ENCODE results near the gene CERS1.

CERS1 gene

DNA sequence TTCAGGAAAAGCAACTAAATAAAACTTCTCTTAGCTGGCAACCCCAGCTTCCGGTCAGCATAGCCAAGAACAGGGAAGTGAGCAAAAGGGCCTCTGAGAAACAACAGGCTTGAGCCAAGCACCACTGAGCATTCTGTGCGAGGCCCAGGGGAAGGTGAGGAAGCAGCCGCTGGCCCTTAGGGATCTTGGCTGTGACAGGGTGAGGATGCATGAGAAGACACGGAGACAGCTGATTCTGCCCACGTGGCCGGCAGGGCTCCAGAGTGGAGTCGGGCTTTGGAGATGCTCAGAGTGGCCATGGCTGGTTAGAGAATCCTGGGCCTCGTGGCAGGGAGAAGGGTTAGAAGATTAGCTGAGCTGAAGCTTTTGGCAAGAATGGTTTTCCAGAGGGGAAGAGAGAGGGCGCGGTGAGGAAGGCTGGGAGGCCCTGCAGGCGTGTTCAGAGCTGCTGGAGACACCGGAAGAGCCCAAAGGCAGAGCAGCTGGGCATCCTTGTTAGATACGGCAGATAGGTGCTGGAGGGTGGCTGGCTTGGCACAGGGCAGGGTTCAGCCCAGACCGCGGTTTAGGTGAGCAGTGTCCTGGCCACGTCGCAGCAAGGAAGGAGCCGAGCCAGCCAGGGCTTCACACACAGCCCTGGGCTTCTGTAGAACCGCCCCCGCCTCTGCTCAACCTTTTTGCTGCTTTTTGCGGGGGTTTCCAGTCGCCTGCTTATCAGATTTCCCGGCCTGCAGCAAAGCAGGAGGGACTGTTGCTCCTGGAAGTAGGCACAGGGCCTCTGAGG is 46.9 kb downstream of the CERS1 start (continued):
- TF ChIP-seq, protein P1, sequence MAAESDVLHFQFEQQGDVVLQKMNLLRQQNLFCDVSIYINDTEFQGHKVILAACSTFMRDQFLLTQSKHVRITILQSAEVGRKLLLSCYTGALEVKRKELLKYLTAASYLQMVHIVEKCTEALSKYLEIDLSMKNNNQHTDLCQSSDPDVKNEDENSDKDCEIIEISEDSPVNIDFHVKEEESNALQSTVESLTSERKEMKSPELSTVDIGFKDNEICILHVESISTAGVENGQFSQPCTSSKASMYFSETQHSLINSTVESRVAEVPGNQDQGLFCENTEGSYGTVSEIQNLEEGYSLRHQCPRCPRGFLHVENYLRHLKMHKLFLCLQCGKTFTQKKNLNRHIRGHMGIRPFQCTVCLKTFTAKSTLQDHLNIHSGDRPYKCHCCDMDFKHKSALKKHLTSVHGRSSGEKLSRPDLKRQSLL (tag by site-specific recombination; IDR thresholded peaks at IDR 0.05) = no peak
- peak; percentile 41; the same call in 1 of the 2 replicates for TF ChIP-seq ZFHX2 (tag by site-specific recombination; conservative IDR thresholded peaks at IDR 0.05)
- no peak for TF ChIP-seq ZNF133 (tag by site-specific recombination; IDR thresholded peaks at IDR 0.05)
- no peak for TF ChIP-seq ZNF416 (tag by site-specific recombination; IDR thresholded peaks at IDR 0.05)
- TF ChIP-seq IKZF3 (tag by site-specific recombination; IDR thresholded peaks at IDR 0.05) = no peak
- TF ChIP-seq KLF16 (tag by site-specific recombination; IDR thresholded peaks at IDR 0.05) = no peak

DNA sequence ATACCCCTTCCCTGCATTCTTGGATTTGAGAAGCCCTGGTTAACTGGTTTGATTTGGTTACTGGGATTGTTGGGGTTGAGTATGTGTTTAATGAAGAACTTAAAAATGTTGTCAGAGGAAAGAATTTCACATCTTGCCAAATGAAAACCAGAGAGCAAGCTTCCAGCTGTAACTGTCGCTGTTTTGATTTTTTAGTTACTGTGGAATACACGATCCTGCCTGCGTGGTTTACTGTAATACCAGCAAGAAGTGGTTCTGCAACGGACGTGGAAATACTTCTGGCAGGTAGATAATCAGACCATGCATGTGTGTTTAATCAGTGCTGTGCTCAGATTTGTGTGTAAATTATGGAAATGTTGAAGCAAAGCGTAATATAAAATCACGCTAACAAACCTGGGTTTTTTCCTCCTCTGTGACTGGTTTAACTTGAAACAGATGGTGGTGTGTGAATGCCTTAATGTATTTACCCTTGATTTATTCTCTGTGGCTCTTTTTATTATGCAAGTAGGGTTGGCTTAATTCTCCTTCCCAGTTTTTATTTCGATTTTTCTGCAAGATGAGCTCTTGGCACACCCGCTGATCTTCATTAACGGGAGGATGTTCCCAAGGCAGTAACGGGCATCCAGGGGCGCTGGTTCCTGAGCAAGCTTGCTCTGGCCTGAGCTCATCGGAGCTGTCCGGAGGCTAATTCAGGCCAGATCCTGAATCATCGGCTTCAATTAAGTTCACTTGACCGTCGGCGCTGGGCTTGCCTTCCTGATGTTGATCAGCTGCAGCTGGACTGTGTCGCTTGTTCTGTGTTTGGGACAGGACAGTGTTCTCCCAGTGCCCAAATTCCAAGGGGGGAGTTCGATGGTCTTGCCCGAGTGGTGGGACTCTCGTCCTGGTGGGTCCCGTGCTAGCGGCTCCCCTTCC is 48.2 kb downstream of the CERS1 start:
- Histone ChIP-seq H3K36me3 (ENCODE audit: control insufficient read depth in 2 of 2, insufficient read depth in 1 of 2, low read length in 2 of 2) (peaks cover 4 to 73% of the 10 kb centered on the region in 2 experiments; a peak in 1 of 3 replicates), H3K4me1 (ENCODE audit: control insufficient read depth, insufficient read depth, low read length) (no peaks in the 10 kb centered on the region; the same call in 1 of the 2 replicates), H3K9me3 (ENCODE audit: control insufficient read depth, insufficient read depth, low read depth, low read length) (no peaks in the 10 kb centered on the region), H3K4me3 (ENCODE audit: low read depth, low read length) (no peak overlapping the region), H3K27ac (ENCODE audit: extremely low read depth, low read depth, low read length) (no peak overlapping the region)
- TF ChIP-seq SP2 (tag by site-specific recombination; IDR thresholded peaks at IDR 0.05) (no peak), ZBTB8A (tag by site-specific recombination; IDR thresholded peaks at IDR 0.05) (no peak), ZNF529 (tag by site-specific recombination; IDR thresholded peaks at IDR 0.05; ENCODE audit: insufficient replicate concordance) (no peak), ZNF302 (tag by site-specific recombination; IDR thresholded peaks at IDR 0.05; ENCODE audit: low read depth) (no peak), ZNF433 (tag by site-specific recombination; IDR thresholded peaks at IDR 0.05; ENCODE audit: low read depth) (no peak), ZNF777 (tag by site-specific recombination; IDR thresholded peaks at IDR 0.05; ENCODE audit: borderline replicate concordance) (no peak), ZBTB21 (tag by site-specific recombination; IDR thresholded peaks at IDR 0.05) (no peak), ZNF660 (tag by site-specific recombination; IDR thresholded peaks at IDR 0.05) (no peak)
- TF ChIP-seq, protein P2, sequence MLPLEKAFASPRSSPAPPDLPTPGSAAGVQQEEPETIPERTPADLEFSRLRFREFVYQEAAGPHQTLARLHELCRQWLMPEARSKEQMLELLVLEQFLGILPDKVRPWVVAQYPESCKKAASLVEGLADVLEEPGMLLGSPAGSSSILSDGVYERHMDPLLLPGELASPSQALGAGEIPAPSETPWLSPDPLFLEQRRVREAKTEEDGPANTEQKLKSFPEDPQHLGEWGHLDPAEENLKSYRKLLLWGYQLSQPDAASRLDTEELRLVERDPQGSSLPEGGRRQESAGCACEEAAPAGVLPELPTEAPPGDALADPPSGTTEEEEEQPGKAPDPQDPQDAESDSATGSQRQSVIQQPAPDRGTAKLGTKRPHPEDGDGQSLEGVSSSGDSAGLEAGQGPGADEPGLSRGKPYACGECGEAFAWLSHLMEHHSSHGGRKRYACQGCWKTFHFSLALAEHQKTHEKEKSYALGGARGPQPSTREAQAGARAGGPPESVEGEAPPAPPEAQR (tag by site-specific recombination; IDR thresholded peaks at IDR 0.05) = no peak
- CTCF ChIA-PET = interaction anchor here (0.7 to 3.9 kb wide), 38 partner anchors 8 to 519 kb away, joined by 3 to 69 read pairs (median 4); partner anchors contain the start of genes COMP, COPE, CRLF1 and DDX49
- POLR2A ChIA-PET = interaction anchor here (0.6 to 2.1 kb wide), 3 partner anchors 13 to 43 kb away, joined by 3 to 7 read pairs (median 3); partner anchors contain the start of gene UPF1

DNA sequence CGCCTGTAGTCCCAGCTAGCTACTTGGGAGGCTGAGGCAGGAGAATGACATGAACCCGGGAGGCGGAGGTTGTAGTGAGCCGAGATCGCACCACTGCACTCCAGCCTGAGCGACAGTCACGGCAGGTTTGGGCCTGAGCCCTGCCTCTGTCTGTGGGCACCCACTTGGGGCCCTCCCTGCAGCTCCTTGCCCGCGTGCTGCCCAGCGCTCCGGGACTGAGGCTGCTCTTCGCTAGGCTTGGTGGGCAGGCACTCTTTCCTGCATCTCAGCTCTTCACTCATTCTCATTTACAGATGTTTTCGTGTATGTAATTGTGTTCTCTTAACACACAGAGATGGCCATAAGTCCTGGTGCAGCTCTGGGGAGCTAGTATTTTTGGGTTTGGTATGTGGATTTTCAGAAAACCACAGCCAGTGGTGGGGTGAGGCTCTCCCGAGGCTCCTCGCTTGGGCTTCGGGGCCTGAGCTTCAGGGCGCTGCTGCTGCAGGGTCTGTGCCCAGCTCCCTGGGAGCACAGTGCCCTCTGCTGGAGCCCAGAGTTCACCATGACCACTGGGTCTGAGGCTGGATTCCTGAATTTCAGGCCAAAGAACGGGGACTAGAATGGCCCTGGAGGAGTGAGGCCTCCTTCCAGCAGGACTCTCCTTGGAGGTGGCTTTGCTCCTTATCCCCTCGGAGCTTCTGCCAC is 49.0 kb downstream of the CERS1 start:
- TF ChIP-seq, protein P3, sequence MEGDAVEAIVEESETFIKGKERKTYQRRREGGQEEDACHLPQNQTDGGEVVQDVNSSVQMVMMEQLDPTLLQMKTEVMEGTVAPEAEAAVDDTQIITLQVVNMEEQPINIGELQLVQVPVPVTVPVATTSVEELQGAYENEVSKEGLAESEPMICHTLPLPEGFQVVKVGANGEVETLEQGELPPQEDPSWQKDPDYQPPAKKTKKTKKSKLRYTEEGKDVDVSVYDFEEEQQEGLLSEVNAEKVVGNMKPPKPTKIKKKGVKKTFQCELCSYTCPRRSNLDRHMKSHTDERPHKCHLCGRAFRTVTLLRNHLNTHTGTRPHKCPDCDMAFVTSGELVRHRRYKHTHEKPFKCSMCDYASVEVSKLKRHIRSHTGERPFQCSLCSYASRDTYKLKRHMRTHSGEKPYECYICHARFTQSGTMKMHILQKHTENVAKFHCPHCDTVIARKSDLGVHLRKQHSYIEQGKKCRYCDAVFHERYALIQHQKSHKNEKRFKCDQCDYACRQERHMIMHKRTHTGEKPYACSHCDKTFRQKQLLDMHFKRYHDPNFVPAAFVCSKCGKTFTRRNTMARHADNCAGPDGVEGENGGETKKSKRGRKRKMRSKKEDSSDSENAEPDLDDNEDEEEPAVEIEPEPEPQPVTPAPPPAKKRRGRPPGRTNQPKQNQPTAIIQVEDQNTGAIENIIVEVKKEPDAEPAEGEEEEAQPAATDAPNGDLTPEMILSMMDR (tag by site-specific recombination; IDR thresholded peaks at IDR 0.05) = peak; percentile 71
- TF ChIP-seq, protein P4, sequence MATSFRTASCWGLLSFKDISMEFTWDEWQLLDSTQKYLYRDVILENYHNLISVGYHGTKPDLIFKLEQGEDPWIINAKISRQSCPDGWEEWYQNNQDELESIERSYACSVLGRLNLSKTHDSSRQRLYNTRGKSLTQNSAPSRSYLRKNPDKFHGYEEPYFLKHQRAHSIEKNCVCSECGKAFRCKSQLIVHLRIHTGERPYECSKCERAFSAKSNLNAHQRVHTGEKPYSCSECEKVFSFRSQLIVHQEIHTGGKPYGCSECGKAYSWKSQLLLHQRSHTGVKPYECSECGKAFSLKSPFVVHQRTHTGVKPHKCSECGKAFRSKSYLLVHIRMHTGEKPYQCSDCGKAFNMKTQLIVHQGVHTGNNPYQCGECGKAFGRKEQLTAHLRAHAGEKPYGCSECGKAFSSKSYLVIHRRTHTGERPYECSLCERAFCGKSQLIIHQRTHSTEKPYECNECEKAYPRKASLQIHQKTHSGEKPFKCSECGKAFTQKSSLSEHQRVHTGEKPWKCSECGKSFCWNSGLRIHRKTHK (tag by site-specific recombination; IDR thresholded peaks at IDR 0.05) = no peak
- peak; percentile 45 for TF ChIP-seq ZBTB8A (tag by site-specific recombination; IDR thresholded peaks at IDR 0.05)
- TF ChIP-seq ZNF2 (tag by site-specific recombination; IDR thresholded peaks at IDR 0.05) = peak; percentile 68
- TF ChIP-seq PBX3 (CRISPR knock-in tag; IDR thresholded peaks at IDR 0.05) = no peak
- peak; percentile 56 for TF ChIP-seq ZNF654 (tag by site-specific recombination; IDR thresholded peaks at IDR 0.05; ENCODE audit: low read depth)
- TF ChIP-seq ZNF776 (tag by site-specific recombination; IDR thresholded peaks at IDR 0.05; ENCODE audit: borderline replicate concordance) = no peak
- Histone ChIP-seq H3K9me3 (ENCODE audit: control insufficient read depth, insufficient read depth, low read depth, low read length) (no peaks in the 10 kb centered on the region), H3K4me3 (ENCODE audit: low read depth, low read length) (no peak overlapping the region), H3K27ac (ENCODE audit: extremely low read depth, low read depth, low read length) (no peak overlapping the region), H3K4me1 (ENCODE audit: control insufficient read depth, insufficient read depth, low read length) (peaks cover 6% of the 10 kb centered on the region; the same call in 1 of the 2 replicates), H3K36me3 (ENCODE audit: control insufficient read depth in 2 of 2, insufficient read depth in 1 of 2, low read length in 2 of 2) (peaks cover 4 to 66% of the 10 kb centered on the region in 2 experiments; a peak in 1 of 3 replicates)
- POLR2A ChIA-PET = interaction anchor here (0.6 to 2.1 kb wide), 3 partner anchors 15 to 257 kb away, joined by 3 to 7 read pairs (median 3); partner anchors contain the start of gene UPF1
- CTCF ChIA-PET = interaction anchor here (0.6 to 3.9 kb wide), 43 partner anchors 9 to 396 kb away, joined by 3 to 69 read pairs (median 4); partner anchors contain the start of genes COMP, COPE, CRLF1 and DDX49

All from HEK293 (cell line).